Fibroblast of mammary gland (primary cell): ENCODE measurements around the gene THEM4.
A peak's percentile ranks its signal among the peaks of the same experiment; 100 is the strongest.

Source experiments
- DNase-seq: peaks from one replicate; pipeline ENCODE4 v3.0.0-alpha.2; 2010; ENCODE audit warnings: low read depth
- H3K4me3 ChIP-seq: 2 replicates; pipeline ENCODE4 v1.5.1; 2011; ENCODE audit warnings: low read depth, mild to moderate bottlenecking, low read length, moderate library complexity; ENCODE audit not compliant: control insufficient read depth
- CTCF ChIP-seq: conservative IDR thresholded peaks from 2 replicates; pipeline ENCODE4 v1.5.1; 2011; ENCODE audit warnings: low read depth, low read length, inconsistent platforms; ENCODE audit not compliant: control insufficient read depth, insufficient read depth

Gene THEM4

GRCh38 chr1:151935154-151935553 lies 25.8 kb upstream of the THEM4 start:
- DNase-seq = peak; percentile 48
- no peak overlapping the region for H3K4me3 ChIP-seq
- TF ChIP-seq CTCF = no peak

- peak; percentile 68 for DNase-seq
- no peak overlapping the region for H3K4me3 ChIP-seq
- TF ChIP-seq CTCF = peak; percentile 94
These were observed 24.8 kb upstream of the THEM4 start for GRCh38 chr1:151934048-151934493.

GRCh38 chr1:151924691-151925587 lies 15.6 kb upstream of the THEM4 start:
- TF ChIP-seq CTCF = no peak
- no peak overlapping the region for H3K4me3 ChIP-seq
- no peak for DNase-seq

GRCh38 chr1:151923422-151923821 lies 14.1 kb upstream of the THEM4 start:
- no peak for TF ChIP-seq CTCF
- H3K4me3 ChIP-seq = no peak overlapping the region
- no peak for DNase-seq

GRCh38 chr1:151920149-151920548 lies 10.8 kb upstream of the THEM4 start:
- no peak for TF ChIP-seq CTCF
- no peak overlapping the region for H3K4me3 ChIP-seq
- DNase-seq = no peak

GRCh38 chr1:151918819-151919610 lies 9.7 kb upstream of the THEM4 start:
- no peak overlapping the region for H3K4me3 ChIP-seq
- DNase-seq = no peak
- no peak for TF ChIP-seq CTCF
